ENCODE data around the gene SURF4.

- TF ChIP-seq EZH2 (optimal IDR thresholded peaks at IDR 0.05; ENCODE audit: low read depth, low read length), result no peak
- TF ChIP-seq CTCF (IDR thresholded peaks at IDR 0.05; ENCODE audit: low read length), result no peak
These were observed 15.2 kb downstream of the SURF4 start for GRCh38 chr9:133360400-133361393.

Data from MM.1S (cell line).